HFFc6 (cell line): ENCODE measurements around the gene HMGXB3. TPM values are rescaled to one million over a fixed set of nuclear protein-coding genes. Genes with fewer than 3 reads are reported as not detected.
A peak's percentile ranks its signal among the peaks of the same experiment; 100 is the strongest.

Experiments
- DNase-seq: peaks from one replicate; pipeline ENCODE4 v3.0.0-alpha.2; 2018
- H3K27ac Mint-ChIP-seq: 2 replicates; pipeline ENCODE4 v1.8.0; 2020; ENCODE audit warnings: mild to moderate bottlenecking, mixed read lengths
- H3K27me3 Mint-ChIP-seq: 2 replicates; pipeline ENCODE4 v1.8.0; 2021; ENCODE audit warnings: mild to moderate bottlenecking, moderate library complexity, mixed read lengths; ENCODE audit not compliant: insufficient read depth
- H3K36me3 Mint-ChIP-seq: 2 replicates; pipeline ENCODE4 v1.8.0; 2021; ENCODE audit warnings: low read depth, mixed read lengths
- H3K4me1 Mint-ChIP-seq: 2 replicates; pipeline ENCODE4 v1.8.0; 2020; ENCODE audit warnings: low read depth, mixed read lengths
- H3K4me3 Mint-ChIP-seq: 2 replicates; pipeline ENCODE4 v1.8.0; 2020; ENCODE audit warnings: mild to moderate bottlenecking, moderate library complexity, mixed read lengths
- H3K9me3 Mint-ChIP-seq: 2 replicates; pipeline ENCODE4 v1.8.0; 2020; ENCODE audit warnings: mild to moderate bottlenecking, mixed read lengths
- total RNA-seq, 6 experiments: library from RNA; stranded (reverse); fragmentation: NEBNext Ultra II Directional; extraction: Animal tissue kit (Norgen Biotek cat#: 25700); gene quantifications; 2 replicates in 1 of 6; 3 replicates in 5 of 6; pipeline ENCODE4 v1.2.3, GENCODE V29; 2021
- TF ChIP-seq, protein P1 (sequence below): fragments of 200-600 bp; sonication (generic); IDR thresholded peaks from 2 replicates; pipeline ENCODE4 v1.5.0; 2021; ENCODE audit warnings: antibody characterized with exemption, mild to moderate bottlenecking

HMGXB3 gene
- total RNA-seq, 6 experiments from 2014 or later = 38.2 to 42.5 (median 40.5) TPM

DNA sequence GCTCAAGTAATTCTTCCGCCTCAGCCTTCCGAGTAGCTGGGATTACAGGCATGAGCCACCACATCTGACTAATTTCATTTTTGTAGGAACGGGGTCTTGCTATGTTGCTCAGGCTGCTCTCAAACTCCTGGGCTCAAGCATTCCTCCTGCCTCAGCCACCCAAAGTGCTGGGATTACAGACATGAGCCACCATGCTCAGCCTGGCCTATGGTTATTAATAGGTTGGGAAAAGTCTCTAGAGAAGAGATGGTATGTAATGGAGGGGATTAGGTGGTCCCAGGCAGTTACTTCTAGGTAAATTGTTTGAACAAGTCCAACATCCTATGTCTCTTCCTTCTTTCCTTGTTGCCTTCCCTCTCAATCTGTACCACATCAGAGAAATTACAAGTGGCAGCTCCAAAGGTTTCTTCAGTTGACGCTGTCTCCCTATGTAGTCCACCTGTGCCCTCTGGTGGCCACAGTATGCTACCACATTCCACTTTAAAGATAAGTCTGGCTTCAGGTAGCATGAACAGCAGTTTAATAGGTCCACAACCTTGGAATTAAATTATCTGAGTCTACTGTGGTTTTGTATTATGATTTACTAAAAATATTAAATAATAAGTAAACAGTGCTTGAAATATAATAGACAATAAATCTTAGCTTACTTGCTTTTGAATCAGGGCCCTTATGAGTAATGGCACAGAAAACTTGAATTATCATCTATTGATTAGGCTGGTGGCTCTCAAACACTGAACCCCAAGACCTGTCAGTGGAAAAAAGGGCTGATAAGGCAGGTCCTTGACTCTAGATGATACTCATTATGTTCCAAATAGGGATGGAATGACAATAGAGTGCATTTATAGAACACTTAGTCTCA lies 9.8 kb upstream of the HMGXB3 start:
- TF ChIP-seq, protein P1, sequence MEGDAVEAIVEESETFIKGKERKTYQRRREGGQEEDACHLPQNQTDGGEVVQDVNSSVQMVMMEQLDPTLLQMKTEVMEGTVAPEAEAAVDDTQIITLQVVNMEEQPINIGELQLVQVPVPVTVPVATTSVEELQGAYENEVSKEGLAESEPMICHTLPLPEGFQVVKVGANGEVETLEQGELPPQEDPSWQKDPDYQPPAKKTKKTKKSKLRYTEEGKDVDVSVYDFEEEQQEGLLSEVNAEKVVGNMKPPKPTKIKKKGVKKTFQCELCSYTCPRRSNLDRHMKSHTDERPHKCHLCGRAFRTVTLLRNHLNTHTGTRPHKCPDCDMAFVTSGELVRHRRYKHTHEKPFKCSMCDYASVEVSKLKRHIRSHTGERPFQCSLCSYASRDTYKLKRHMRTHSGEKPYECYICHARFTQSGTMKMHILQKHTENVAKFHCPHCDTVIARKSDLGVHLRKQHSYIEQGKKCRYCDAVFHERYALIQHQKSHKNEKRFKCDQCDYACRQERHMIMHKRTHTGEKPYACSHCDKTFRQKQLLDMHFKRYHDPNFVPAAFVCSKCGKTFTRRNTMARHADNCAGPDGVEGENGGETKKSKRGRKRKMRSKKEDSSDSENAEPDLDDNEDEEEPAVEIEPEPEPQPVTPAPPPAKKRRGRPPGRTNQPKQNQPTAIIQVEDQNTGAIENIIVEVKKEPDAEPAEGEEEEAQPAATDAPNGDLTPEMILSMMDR = peak; percentile 96
- Mint-ChIP-seq H3K27ac (no peak overlapping the region), H3K36me3 (peaks cover 7% of the 10 kb centered on the region), H3K4me3 (no peak overlapping the region), H3K4me1 (peaks cover 36% of the 10 kb centered on the region), H3K9me3 (no peaks in the 10 kb centered on the region), H3K27me3 (no peaks in the 10 kb centered on the region)
- peak; percentile 61 for DNase-seq

DNA sequence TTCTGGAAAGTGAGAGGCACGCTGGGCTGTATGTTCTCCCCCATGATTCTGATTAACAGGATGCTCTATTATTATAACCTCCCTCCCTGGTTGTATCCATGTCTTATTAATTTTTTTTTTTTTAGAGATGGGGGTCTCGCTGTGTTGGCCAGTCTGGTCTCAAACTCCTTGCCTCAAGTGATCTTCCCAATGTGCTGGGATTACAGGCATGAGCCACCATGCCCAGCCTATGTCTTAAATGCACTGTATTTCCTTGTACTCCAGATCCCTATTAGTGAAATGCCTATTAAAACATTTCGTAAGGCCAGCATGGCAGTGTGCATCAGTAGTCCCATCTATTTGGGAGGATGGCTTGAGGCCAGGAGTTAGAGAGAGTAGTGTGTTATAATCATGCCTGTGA lies 7.1 kb upstream of the HMGXB3 start:
- DNase-seq = no peak
- peaks cover 14% of the 10 kb centered on the region for H3K36me3 Mint-ChIP-seq
- TF ChIP-seq, protein P1 = no peak
- peak overlapping the region; percentile 6; the same call in 1 of the 2 replicates for H3K27ac Mint-ChIP-seq
- H3K9me3 Mint-ChIP-seq = no peaks in the 10 kb centered on the region
- peaks cover 40% of the 10 kb centered on the region for H3K4me1 Mint-ChIP-seq
- no peaks in the 10 kb centered on the region for H3K27me3 Mint-ChIP-seq
- H3K4me3 Mint-ChIP-seq = no peak overlapping the region

DNA sequence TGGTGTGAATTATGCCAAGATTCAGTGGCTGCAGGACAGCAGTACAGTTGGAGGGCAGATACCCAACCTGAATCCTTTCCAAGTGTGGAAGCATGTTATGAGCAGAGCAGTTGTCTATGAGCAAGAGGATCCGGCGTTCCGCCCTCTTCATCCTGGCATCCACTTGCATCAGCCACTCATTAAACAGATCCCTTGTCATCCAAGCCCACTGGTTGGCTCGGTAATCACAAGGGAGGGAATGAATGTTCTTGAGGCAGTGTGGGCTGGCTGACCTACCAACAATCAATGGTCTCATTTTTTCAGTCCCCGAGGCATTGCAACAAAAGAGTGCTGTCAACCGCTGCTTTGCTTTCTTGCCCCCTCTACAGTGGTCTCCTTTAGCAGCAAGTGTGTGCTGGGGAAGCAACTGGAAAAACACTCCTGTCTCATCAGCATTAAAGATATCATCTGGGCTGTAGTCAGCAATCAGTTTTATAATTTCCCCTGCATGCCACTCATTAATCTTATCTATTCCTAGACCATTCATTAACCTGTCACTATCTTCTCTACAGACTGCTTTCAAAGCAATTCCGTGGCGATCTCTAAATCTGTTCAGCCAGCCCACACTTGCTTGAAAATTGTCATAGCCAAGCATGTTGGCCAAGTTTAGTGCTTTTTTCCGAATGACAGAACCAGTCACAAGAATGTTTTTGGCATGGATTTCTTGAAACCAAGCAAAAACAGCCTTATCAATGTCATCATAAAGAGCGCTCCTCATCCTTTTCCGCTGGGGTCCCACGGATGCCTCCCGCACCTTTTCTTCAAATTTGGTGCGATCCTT lies 4.9 kb upstream of the HMGXB3 start:
- no peak overlapping the region for H3K27ac Mint-ChIP-seq
- peaks cover 28% of the 10 kb centered on the region for H3K36me3 Mint-ChIP-seq
- no peaks in the 10 kb centered on the region for H3K27me3 Mint-ChIP-seq
- TF ChIP-seq, protein P1 = no peak
- no peak for DNase-seq
- no peak overlapping the region for H3K4me3 Mint-ChIP-seq
- peaks cover 57% of the 10 kb centered on the region for H3K4me1 Mint-ChIP-seq
- no peaks in the 10 kb centered on the region for H3K9me3 Mint-ChIP-seq

DNA sequence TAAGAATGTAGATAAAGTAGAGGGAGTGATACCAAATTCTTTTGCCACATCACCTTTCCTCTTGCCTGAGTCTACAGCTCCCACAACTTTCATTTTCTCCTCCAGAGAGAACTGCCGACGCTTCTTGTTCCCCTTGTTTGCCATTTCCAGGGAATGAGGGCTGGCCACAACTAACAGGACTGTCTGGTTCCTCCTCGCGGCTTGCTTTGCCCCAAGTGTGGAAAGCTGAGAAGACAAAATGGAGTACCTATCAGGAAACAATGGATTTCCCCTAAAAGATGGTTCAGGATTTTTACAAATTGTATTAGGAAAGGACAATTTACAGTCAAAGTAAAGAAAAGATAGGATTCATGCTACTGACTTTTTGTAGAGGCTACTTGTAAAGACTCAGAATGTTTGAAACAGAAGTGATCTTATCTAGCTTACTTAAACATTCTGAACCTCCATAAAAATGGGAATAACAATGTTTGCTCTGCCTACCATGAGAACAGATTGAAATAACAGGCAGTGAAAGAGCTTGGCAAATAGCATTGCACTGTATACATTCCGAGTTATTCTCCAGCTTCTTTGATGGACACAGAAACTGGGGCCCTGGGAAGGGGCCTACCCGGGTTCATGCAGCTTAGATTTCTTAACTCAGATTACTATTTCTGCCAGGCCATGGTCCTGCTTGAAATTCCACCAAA lies 4.2 kb upstream of the HMGXB3 start:
- TF ChIP-seq, protein P1 = no peak
- Mint-ChIP-seq H3K4me1 (peaks cover 57% of the 10 kb centered on the region), H3K36me3 (peaks cover 28% of the 10 kb centered on the region), H3K27me3 (peaks cover 2% of the 10 kb centered on the region; the same call in 1 of the 2 replicates), H3K9me3 (no peaks in the 10 kb centered on the region), H3K27ac (no peak overlapping the region), H3K4me3 (no peak overlapping the region)
- DNase-seq = no peak

DNA sequence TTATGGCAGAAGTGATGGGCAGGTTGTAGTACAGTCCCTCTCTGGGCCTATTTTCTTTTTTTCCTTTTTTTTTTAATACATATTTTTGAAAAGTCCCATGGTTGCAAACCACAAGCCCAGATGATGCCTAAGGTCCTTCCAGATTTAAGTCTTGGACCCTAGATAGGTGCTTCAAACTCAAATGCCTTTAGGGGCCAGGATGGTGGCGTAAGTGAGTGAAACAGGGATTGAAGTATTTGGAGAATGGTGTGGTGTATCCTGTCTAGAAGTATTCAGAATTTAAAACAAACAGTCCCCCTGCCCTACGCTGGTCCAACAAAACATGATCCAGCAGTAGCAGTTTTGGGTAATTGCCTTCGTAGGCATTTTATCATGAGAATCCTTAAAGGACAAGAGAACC lies 2.3 kb upstream of the HMGXB3 start:
- Mint-ChIP-seq H3K27me3 (peaks cover 2% of the 10 kb centered on the region; the same call in 1 of the 2 replicates), H3K9me3 (no peaks in the 10 kb centered on the region; the same call in 1 of the 2 replicates), H3K27ac (no peak overlapping the region), H3K4me1 (peaks cover 64% of the 10 kb centered on the region), H3K36me3 (peaks cover 34% of the 10 kb centered on the region), H3K4me3 (no peak overlapping the region)
- TF ChIP-seq, protein P1 = no peak
- no peak for DNase-seq
